GM19455 (cell line): ENCODE results near the gene GBP2.

Experiments
- ATAC-seq: cut with Tn5 transposase; IDR thresholded peaks from one replicate; pipeline ENCODE4 v1.9.1; 2021; ENCODE audit not compliant: unreplicated experiment

The GBP2 gene

GRCh38 chr1:89065079-89065868 is 60.6 kb downstream of the GBP2 start, which contains the start of gene GBP1:
Gene GBP1 (minus strand): TSS chr1:89065208. CDS start chr1:89063234, 1,974 bp downstream.
- ATAC-seq = peak; percentile 75

- peak; percentile 48 for ATAC-seq
Measured at GRCh38 chr1:89064632-89065031, 61.3 kb downstream of the GBP2 start.

- ATAC-seq = no peak
Measured at GRCh38 chr1:89063094-89063493, 62.8 kb downstream of the GBP2 start.

GRCh38 chr1:89060091-89060490 is 65.8 kb downstream of the GBP2 start:
- no peak for ATAC-seq
